Measurements from ENCODE around the gene HTRA1.

HTRA1 gene

GRCh38 chr10:122497241-122497640 is 35.9 kb downstream of the HTRA1 start:
- no peak for DNase-seq

GRCh38 chr10:122498521-122498920 is 37.2 kb downstream of the HTRA1 start:
- no peak for DNase-seq

GRCh38 chr10:122499012-122499411 is 37.7 kb downstream of the HTRA1 start:
- DNase-seq, result no peak

DNA sequence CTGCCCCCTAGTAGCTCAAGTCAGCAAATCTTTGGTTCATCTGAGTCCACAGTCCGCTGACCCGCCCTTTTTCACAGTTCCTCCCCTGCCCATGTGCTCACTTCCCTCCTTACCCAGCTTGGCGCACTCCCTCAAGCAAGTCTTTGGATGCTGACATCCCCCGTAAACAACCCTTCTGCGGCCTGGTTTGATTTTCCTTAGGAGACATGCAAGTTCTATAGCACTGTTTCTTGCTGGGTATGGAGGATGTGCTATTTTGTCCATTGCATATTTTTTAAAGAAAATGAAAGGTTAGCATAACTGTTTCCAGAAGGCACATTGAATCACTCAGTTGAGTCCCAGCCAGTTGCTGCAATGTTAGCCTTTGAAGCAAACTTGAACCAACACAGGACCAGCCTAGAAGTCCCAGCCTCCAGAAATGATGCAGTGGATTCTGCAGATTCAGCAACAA is 38.2 kb downstream of the HTRA1 start:
- DNase-seq, result no peak

DNA sequence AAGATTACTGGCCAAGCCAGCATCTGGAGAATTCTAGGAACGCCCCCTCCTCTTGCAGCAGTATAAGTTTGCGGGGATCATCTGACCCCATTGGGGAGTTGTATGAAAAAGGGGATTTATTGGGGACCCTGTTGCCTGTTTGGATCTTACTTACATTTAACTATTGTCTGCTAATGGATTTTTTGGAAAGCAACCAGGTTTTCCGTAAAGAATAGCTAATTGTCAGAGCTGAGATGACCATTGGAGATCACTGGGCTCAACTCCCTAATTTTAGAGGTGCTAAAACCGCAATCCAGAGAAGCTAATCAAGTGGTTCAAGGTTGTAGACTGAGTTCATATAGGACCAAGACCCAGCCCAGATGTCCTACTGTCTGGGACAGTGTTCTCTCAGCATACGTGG is 38.8 kb downstream of the HTRA1 start:
- no peak for DNase-seq

DNA sequence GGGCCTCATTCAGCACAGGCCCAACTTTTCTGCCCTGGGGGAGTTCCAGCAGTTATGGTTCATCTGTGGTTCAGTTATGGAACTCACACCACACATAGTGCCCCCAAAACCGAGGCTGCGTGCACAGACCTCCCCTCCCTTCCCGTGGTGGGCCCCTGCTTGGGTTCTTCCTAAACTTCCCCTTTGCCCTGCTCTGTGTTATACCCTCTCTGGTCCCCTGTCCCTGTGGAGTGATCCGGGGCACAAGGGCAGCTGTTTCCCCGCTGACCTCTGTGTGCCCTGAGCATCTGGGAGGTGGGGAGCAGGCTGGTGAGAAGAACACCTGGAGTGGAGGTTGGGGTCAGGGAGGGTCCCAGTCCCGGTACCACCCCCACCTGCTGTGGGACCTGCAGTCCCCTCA is 39.4 kb downstream of the HTRA1 start:
- DNase-seq, result no peak

DNA sequence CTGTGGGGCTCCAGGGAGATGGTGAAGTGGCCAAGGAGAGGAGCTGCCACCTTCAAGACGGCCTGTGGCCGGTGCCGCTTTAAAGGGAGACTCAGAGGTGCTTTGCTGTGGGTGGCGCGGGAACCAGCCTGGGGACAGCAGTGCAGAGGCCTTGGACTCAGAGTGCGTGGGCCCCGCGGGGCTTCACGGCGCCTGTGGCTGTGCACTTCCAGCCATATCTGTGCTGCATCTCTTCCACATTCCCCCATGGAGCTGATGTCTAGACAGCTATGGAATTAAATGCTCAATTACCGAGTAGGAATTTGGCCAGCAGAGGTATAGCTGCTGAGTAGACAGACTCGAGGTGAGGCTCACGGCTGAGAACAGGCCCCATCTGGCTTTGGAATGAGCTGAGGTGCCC is 41.7 kb downstream of the HTRA1 start:
- no peak for DNase-seq

- DNase-seq, result no peak
These were observed 42.7 kb downstream of the HTRA1 start for GRCh38 chr10:122503886-122504609.

DNA sequence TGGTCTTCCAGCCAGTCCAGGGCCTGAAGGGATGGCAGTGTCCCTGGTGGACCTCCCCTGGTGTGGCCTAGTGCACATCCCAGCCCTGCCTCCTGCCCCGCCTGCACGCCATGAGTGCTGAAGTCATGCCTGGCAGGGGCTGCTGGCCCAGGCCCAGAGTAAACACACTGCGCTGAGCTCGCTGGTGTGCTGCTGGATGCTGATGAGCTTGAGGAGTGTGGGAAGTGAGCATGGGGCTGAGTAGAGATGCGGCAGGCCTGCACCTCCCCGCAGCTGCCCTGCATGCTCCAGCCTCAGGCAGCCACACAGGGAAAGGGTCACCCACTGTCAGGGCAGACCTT is 43.2 kb downstream of the HTRA1 start:
- DNase-seq, result peak; percentile 82

DNA sequence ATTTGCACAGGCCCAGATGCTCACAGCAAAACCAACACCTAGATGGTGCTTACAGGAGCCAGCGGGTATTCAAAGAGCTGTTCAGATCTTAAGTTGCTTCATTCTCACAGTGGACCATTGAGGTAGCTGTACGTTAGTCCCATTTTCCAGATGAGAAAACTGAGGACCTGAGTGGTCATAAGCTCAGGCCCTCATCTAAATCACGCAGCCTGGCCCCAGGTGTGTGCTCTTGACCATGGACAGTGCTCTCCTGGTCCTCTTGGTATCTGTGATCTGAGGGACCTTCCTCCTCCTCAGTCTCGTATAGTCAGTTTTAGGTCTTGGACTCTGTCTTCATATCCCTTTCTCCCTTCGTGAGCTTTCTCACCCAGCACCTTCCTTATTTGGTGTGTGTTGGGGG is 43.7 kb downstream of the HTRA1 start:
- DNase-seq, result no peak

DNA sequence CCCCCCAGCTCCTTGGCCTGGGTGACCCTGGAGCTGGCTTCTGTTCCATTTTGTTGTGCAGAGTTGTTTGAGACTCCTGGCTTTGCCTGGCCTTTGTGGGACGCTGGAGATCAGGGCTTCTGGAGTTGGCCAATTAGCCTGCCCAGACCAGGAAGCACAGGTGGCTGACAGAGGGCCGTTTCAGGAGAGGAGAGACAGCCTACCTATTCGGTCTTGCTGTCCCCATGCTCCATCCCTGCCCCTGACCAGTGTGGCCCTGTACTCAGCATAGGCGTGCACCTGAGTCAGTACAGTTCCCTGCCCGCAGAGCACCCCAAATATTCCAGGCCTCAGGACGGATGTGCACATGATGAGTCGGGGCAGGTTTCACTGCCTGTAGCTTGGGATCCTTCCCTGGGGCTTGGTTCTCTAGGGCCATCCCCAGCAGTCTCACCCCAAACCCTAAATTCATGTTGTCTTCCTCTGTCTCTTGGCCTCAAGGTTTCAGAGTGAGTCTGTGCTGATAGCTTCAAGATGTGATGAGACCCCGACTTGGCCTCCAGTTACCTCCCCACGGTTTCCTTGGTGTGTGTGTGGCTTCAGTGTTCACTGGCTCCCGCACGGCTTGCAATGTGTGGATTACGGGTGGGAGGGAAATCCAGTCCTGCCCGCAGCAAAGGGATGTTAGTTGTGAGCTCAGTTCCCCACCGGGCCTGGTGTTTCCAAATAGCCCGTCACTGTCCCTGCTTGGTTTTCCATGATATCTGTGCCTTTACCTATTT is 44.7 kb downstream of the HTRA1 start:
- no peak for DNase-seq

DNA sequence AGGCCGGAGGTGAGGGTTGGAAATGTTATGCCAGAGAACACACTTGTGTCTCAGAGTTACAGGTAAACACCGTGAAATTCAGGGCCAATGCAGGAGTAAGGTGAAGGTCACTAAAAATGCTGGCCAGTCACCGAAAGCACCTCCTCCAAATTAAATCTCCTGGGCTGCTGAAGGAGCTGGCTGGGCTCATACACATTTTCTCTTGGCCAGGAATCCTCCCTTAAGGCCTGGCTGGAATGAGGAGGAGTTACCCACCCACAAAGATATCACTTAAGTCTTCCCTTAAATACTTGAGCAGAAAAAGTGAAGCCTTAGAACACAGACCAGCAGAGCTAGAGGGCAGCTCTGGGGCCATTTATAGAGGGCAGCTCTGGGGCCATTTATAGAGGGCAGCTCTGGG is 46.3 kb downstream of the HTRA1 start:
- DNase-seq, result no peak

- no peak for DNase-seq
These were observed 46.7 kb downstream of the HTRA1 start for GRCh38 chr10:122508021-122508420.

DNA sequence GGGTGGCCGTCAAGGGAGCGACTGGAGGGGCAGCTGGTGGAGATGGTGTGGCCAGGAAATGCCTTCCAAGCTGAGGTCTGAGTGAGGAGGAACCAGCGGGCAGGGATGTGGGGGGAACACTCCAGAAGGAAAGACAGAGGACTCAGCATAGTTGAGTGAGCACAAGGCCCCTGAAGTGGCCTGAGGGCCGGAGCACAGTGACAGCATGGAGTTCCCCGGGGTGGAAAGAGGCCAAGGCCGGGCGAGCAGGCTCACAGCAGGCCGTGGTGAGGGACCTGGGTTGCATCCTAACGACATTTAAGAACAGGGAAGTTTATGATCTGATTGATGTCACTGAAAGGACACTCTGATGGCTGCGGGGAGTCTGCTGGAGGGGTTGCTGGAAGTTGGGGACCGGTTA is 48.0 kb downstream of the HTRA1 start:
- DNase-seq, result no peak

DNA sequence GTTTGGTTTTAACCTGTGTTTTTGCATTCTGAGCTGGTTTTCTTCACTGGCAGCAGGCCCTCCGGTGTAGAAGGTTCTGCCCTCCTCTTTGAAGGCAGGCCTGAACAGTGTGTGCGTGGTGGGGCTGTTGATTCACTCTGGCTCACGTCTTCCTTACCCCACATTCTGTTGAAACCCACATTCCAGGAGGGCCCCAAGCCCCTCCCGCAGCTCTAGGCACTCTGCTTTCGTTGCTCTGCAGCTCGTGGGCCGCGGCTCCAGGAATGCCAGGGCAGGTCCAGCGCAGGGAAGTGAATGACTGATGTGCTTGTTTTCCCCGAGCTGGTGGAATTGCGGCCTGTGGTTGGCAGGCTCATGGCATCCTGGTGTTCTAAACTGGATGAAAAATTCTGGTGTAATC is 49.0 kb downstream of the HTRA1 start:
- DNase-seq, result no peak

DNA sequence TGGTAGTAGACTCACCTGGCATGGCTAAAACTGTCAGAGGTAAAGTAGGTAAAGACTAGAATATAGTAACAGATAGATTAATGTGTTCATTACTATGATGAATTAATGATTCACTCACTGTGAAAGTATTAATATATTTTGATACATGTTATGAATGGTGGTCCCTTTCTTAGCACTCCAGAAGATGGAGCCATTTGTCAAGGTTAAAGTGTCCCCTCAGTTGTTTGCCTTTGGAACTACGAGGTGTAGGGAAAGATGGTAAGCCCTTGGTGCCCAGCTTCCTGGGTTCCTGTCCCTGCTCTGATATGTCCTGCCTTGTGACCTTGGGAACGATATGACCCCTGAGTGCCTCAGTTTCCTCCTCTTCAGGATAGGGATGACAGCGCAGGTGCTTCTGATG is 49.4 kb downstream of the HTRA1 start:
- no peak for DNase-seq

DNA sequence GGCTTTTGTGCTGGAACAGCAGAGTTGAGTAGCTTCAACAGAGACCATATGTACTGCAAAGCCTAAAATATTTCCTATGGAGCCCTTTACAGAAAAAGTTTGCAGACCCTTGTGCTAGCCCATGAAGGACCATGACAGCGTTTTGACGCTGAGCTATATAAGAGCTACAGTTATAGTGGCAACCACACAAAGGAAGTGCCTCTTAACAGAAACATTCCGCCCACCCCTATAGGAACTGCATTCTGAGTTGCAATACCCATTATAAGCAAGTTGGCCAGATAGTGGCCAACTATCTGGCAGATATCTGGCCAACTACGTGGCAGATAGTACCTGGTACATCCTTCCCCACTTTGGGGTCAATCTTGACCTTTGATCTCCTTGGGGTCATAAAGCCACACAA is 51.7 kb downstream of the HTRA1 start:
- DNase-seq, result no peak

- DNase-seq, result no peak
These were observed 52.9 kb downstream of the HTRA1 start for GRCh38 chr10:122514045-122514840.

- DNase-seq, result no peak
These were observed 53.7 kb downstream of the HTRA1 start for GRCh38 chr10:122515022-122515424.

GRCh38 chr10:122515588-122516231 is 54.4 kb downstream of the HTRA1 start:
- DNase-seq, result no peak

- no peak for DNase-seq
These were observed 55.4 kb downstream of the HTRA1 start for GRCh38 chr10:122516734-122517133.

DNA sequence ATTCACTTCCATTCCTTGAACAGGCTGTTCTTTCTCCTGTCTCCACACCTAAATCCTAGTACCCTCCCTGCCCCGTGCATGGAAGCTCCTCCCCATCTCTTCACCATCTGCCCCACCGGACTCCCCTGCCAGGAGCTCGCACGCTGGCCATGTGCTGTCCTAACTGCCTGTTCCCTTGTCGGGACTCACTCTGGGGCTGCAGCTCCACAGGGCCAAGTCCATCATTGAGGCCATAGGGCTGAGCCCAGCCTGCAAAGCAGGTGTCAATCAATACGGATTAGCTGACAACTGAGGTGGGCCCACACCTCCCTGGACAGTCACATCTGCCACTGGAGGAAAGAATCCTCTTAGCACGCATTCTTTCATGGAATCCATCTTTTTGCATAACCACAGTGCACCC is 57.8 kb downstream of the HTRA1 start:
- no peak for DNase-seq

GRCh38 chr10:122519873-122520272 is 58.5 kb downstream of the HTRA1 start:
- no peak for DNase-seq

Measured in NCI-H1092 (cell line).